IMR-90 (cell line): ENCODE measurements around the gene PTPRQ.

ENCODE experiments used
- BHLHE40 ChIP-seq: fragments of 150-350 bp; IDR thresholded peaks from 2 replicates; pipeline ENCODE4 v1.6.1; 2016; ENCODE audit warnings: mild to moderate bottlenecking, low read depth, low read length
- CEBPB ChIP-seq: IDR thresholded peaks from 2 replicates; pipeline ENCODE4 v1.6.1; 2012; ENCODE audit warnings: low read depth, low read length, improper control_type of control experiment
- FOS ChIP-seq: fragments of 150-350 bp; IDR thresholded peaks from 2 replicates; pipeline ENCODE4 v1.6.1; 2016; ENCODE audit warnings: low read depth, low read length
- MAFK ChIP-seq: IDR thresholded peaks from 2 replicates; pipeline ENCODE4 v1.6.1; 2012; ENCODE audit warnings: low read depth, low read length, improper control_type of control experiment
- MAZ ChIP-seq: IDR thresholded peaks from 2 replicates; pipeline ENCODE4 v1.6.1; 2012; ENCODE audit warnings: low read depth, mild to moderate bottlenecking, low read length, improper control_type of control experiment, moderate library complexity, borderline replicate concordance
- MXI1 ChIP-seq: IDR thresholded peaks from 2 replicates; pipeline ENCODE4 v1.6.1; 2012; ENCODE audit warnings: low read depth, mild to moderate bottlenecking, low read length, moderate library complexity, borderline replicate concordance
- POLR2A ChIP-seq: IDR thresholded peaks from 2 replicates; pipeline ENCODE4 v1.6.1; 2012; ENCODE audit warnings: mild to moderate bottlenecking, low read depth, low read length
- RAD21 ChIP-seq: IDR thresholded peaks from 2 replicates; pipeline ENCODE4 v1.6.1; 2012; ENCODE audit warnings: low read length, improper control_type of control experiment
- RCOR1 ChIP-seq: IDR thresholded peaks from 2 replicates; pipeline ENCODE4 v1.6.1; 2012; ENCODE audit warnings: mild to moderate bottlenecking, low read length, improper control_type of control experiment; ENCODE audit not compliant: insufficient replicate concordance
- RFX5 ChIP-seq: IDR thresholded peaks from 2 replicates; pipeline ENCODE4 v1.8.0; 2012; ENCODE audit warnings: low read depth, mild to moderate bottlenecking, low read length, moderate library complexity
- SMC3 ChIP-seq: fragments of 150-350 bp; IDR thresholded peaks from 2 replicates; pipeline ENCODE4 v1.6.1; 2016; ENCODE audit warnings: low read depth, mild to moderate bottlenecking, antibody characterized with exemption, low read length, moderate library complexity
- TF ChIP-seq, protein P1 (sequence below): conservative IDR thresholded peaks from 2 replicates; pipeline ENCODE4 v1.5.1; 2012; ENCODE audit warnings: mild to moderate bottlenecking, low read depth, low read length, improper control_type of control experiment
- TF ChIP-seq, protein P2 (sequence below): fragments of 150-350 bp; IDR thresholded peaks from 2 replicates; pipeline ENCODE4 v1.6.1; 2017; ENCODE audit warnings: mild to moderate bottlenecking, antibody characterized with exemption, low read length, low read depth

DNA sequence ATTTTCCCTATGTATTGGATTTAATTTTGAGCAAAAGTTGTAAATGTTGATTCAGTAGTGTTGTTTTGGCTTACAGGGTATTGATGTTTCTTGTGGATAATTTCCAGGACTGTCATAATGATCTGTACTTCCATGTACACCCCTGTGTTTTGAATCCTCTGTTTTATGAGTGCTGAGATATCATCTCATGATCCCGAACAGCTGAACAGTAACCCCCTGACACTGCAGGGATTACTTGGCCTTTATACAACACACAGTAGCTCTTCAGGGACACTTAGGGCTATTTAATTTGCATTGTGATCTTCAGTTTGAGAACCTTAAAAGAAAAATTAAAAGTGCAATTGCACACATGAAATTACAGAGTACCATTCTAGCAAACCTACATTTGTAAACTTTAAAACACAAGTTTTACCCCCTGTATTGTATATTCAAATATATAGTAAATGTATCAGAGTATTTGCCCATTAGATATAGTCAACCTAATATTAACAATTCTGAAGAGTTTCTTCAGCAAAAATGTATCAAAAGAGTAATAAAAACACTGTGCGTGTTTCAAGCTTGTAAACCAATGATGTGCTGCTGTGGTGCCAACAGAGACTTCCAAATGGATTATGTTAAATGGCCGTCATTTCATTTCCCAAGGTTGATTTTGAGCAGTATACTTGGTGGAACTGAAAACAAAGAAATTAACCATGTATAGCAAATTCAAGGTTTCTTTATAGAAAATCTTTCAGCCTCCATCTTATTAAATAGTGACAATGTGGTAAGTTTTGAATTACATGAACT, 235.5 kb downstream of the PTPRQ start:
- no peak for TF ChIP-seq RCOR1
- TF ChIP-seq, protein P1, sequence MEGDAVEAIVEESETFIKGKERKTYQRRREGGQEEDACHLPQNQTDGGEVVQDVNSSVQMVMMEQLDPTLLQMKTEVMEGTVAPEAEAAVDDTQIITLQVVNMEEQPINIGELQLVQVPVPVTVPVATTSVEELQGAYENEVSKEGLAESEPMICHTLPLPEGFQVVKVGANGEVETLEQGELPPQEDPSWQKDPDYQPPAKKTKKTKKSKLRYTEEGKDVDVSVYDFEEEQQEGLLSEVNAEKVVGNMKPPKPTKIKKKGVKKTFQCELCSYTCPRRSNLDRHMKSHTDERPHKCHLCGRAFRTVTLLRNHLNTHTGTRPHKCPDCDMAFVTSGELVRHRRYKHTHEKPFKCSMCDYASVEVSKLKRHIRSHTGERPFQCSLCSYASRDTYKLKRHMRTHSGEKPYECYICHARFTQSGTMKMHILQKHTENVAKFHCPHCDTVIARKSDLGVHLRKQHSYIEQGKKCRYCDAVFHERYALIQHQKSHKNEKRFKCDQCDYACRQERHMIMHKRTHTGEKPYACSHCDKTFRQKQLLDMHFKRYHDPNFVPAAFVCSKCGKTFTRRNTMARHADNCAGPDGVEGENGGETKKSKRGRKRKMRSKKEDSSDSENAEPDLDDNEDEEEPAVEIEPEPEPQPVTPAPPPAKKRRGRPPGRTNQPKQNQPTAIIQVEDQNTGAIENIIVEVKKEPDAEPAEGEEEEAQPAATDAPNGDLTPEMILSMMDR: no peak
- TF ChIP-seq POLR2A: no peak
- no peak for TF ChIP-seq CEBPB
- TF ChIP-seq, protein P2, sequence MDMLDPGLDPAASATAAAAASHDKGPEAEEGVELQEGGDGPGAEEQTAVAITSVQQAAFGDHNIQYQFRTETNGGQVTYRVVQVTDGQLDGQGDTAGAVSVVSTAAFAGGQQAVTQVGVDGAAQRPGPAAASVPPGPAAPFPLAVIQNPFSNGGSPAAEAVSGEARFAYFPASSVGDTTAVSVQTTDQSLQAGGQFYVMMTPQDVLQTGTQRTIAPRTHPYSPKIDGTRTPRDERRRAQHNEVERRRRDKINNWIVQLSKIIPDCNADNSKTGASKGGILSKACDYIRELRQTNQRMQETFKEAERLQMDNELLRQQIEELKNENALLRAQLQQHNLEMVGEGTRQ: no peak
- no peak for TF ChIP-seq MAZ
- TF ChIP-seq RFX5: no peak
- no peak for TF ChIP-seq MXI1
- no peak for TF ChIP-seq MAFK
- no peak for TF ChIP-seq BHLHE40
- TF ChIP-seq RAD21: no peak
- no peak for TF ChIP-seq SMC3
- no peak for TF ChIP-seq FOS
